Measurements from ENCODE around the gene DPEP1. TPM values are rescaled to one million over a fixed set of nuclear protein-coding genes. Genes with fewer than 3 reads are reported as not detected.
"Not testable (repeated sequence)": the region's sequence is repeated elsewhere in the genome, so short reads cannot be mapped to it uniquely, and the experiment has no call there.

Gene DPEP1
- total RNA-seq, 2 donors from 2014 or later = not detected

DNA sequence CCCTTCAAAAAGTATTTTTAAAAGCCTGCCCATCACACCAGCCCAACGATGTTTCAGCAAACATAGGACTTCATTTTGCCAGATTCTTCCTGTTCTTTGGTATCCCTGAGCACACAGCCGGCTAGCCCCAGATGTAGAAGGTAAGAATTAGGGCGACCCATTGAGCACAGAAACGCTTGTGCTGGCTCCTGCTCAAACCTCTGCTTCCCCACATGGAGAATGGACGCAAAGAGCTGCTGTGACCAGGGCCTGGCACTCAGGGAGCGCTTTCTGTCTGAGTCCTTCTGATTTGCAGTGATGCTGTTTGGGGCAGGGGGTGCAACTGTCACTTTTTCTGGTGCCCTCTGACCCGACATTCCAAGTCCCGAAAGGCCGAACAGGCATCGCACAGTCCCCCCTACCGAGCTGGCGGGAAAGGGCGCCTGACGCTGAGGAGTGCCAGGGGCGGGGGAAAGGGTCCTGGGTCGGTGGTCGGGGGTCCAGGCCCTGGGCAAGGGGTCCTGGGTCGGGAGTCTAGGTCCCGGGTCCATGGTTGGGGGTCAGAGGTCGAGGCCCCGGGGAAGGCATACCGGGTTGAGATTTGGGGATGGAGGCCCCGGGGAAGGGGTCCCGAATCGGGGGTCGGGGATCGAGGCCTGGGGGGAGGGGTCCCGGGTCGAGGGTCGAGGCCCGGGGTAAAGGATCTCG, 43.1 kb downstream of the DPEP1 start:
- DNase-seq (ENCODE audit: low spot score) (no peak), ATAC-seq (ENCODE audit: insufficient number of reproducible peaks, low FRiP score, low read depth) (no peak)
- Histone ChIP-seq H3K36me3 (peaks cover 7% of the 10 kb centered on the region), H3K4me3 (peak overlapping the region; percentile 100), H3K4me1 (ENCODE audit: control insufficient read depth in 1 of 2, low read depth in 2 of 2) (peaks cover 15 to 24% of the 10 kb centered on the region in 2 donors), H3K27me3 (replicated peaks; ENCODE audit: insufficient read depth) (no peaks in the 10 kb centered on the region), H3K27ac (peak overlapping the region; percentile 66 to 75), H3K9me3 (no peaks in the 10 kb centered on the region)
- TF ChIP-seq, protein P1, sequence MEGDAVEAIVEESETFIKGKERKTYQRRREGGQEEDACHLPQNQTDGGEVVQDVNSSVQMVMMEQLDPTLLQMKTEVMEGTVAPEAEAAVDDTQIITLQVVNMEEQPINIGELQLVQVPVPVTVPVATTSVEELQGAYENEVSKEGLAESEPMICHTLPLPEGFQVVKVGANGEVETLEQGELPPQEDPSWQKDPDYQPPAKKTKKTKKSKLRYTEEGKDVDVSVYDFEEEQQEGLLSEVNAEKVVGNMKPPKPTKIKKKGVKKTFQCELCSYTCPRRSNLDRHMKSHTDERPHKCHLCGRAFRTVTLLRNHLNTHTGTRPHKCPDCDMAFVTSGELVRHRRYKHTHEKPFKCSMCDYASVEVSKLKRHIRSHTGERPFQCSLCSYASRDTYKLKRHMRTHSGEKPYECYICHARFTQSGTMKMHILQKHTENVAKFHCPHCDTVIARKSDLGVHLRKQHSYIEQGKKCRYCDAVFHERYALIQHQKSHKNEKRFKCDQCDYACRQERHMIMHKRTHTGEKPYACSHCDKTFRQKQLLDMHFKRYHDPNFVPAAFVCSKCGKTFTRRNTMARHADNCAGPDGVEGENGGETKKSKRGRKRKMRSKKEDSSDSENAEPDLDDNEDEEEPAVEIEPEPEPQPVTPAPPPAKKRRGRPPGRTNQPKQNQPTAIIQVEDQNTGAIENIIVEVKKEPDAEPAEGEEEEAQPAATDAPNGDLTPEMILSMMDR (IDR thresholded peaks at IDR 0.05) = no peak

DNA sequence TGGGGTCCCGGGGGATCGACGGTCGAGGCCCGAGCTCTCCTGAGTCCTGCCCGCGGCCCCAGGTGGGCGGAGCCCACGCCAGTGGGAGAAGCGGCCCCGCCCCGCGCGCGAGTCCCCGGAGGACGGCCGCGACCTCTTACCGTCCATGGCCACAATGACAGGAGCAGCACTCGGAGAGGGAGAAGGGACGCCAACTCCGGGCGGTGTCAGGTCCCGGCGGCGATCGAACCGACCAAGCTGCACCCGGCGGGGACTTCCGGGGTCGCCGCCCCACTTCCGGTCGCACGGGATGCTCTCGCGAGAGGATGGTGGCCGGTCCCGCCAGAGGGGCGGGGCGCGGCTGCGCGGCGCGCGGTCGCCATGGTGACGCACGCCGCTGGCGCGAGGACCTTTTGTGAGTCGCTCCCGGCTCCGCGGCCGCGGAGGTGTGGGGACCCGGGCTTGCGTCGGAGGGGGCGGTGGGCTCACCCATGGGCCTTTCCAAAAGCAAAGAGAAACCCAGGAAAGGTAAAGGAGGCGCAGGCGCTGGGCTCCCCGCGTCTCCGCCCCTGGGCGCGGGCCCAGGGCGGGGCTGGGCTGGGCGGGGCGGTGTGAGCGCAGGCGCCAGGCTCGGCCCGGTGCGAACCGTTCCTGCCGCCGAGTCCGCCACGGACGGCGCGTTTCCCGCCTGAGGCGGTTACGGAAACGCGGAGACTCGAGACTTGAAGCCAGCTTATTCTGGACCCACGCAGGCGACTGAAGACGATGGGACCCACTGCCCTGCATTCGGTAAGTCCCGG, 44.2 kb downstream of the DPEP1 start, which contains the start of the genes CHMP1A and SPATA33:
CHMP1A (minus strand) TSS at position 267 of the 779 bp plus-strand sequence; CDS start at position 147, 120 bp downstream.
SPATA33 (plus strand) TSS at position 395 of the 779 bp plus-strand sequence; CDS start at position 471, 76 bp downstream.
- ATAC-seq (ENCODE audit: insufficient number of reproducible peaks, low FRiP score, low read depth) = peak; percentile 80
- peak within 1 kb of the TSS; percentile 66 to 75 for H3K27ac ChIP-seq
- TF ChIP-seq, protein P1 (IDR thresholded peaks at IDR 0.05) = no peak
- peaks cover 3% of the 10 kb centered on the region for H3K36me3 ChIP-seq
- peaks cover 15 to 24% of the 10 kb centered on the region in 2 donors for H3K4me1 ChIP-seq (ENCODE audit: control insufficient read depth in 1 of 2, low read depth in 2 of 2)
- H3K9me3 ChIP-seq = no peaks in the 10 kb centered on the region
- no peaks in the 10 kb centered on the region for H3K27me3 ChIP-seq (replicated peaks; ENCODE audit: insufficient read depth)
- DNase-seq (ENCODE audit: low spot score) = peak; percentile 52
- H3K4me3 ChIP-seq = peak within 1 kb of the TSS; percentile 100

DNA sequence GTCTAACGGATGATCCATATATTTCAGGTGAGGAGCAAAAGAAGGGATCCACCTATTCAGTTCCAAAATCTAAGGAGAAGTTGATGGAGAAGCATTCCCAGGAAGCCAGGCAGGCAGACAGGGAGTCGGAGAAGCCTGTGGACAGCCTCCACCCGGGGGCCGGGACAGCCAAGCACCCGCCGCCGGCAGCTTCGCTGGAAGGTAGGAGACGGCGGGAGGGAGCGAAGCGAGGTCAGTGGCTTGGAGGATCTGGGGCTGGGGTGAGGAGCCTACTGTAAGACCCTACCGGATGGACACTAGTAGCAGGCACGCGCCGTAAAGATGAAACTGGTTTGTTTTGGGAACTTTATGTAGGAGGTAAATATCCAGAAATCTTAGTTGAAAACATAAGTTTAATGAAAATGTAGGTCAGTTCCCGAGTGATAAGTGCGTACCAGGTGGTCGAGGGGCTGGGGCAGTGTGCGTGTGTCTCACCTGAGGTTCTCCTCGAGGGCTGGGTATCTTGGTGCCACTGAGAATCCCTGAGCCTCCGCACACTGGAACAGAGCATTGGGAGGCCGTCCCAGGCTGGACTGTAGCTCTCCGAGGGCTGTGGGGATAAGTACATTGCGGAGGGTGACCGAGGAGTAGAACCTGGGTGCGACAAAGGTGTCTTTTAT, 44.9 kb downstream of the DPEP1 start:
- Histone ChIP-seq H3K4me3 (peak overlapping the region; percentile 100), H3K27ac (peak overlapping the region; percentile 66 to 75), H3K36me3 (no peaks in the 10 kb centered on the region), H3K4me1 (ENCODE audit: control insufficient read depth in 1 of 2, low read depth in 2 of 2) (peaks cover 15 to 24% of the 10 kb centered on the region in 2 donors), H3K27me3 (replicated peaks; ENCODE audit: insufficient read depth) (no peaks in the 10 kb centered on the region), H3K9me3 (no peaks in the 10 kb centered on the region)
- TF ChIP-seq, protein P1 (IDR thresholded peaks at IDR 0.05) = no peak
- ATAC-seq (ENCODE audit: insufficient number of reproducible peaks, low FRiP score, low read depth) = no peak
- DNase-seq (ENCODE audit: low spot score) = no peak

DNA sequence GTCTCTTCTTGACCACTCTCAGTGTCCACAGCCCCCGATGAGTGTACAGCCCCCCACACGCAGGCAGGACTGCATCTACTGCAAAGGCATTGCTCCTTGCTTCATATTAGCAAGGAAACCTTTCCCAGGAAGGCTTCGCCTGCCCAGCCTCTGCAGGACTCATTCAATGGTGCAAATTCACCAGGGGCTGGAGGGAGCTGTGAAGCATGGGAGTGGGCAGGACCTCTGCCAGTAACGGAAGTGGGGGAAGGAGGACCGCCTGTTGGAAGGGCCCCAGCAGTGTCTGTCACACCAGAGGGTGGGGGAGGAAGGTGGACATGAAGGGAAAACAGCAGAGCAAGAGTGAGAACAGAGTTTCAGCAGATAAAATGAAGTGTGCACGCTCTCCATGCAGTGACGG, 46.7 kb downstream of the DPEP1 start:
- H3K4me3 ChIP-seq = no peak overlapping the region
- TF ChIP-seq, protein P1 (IDR thresholded peaks at IDR 0.05) = no peak
- no peaks in the 10 kb centered on the region for H3K27me3 ChIP-seq (replicated peaks; ENCODE audit: insufficient read depth)
- no peak overlapping the region for H3K27ac ChIP-seq
- H3K4me1 ChIP-seq (ENCODE audit: control insufficient read depth in 1 of 2, low read depth in 2 of 2) = peaks cover 15 to 24% of the 10 kb centered on the region in 2 donors
- no peaks in the 10 kb centered on the region for H3K9me3 ChIP-seq
- DNase-seq (ENCODE audit: low spot score) (no peak), ATAC-seq (ENCODE audit: insufficient number of reproducible peaks, low FRiP score, low read depth) (no peak)
- H3K36me3 ChIP-seq = no peaks in the 10 kb centered on the region

DNA sequence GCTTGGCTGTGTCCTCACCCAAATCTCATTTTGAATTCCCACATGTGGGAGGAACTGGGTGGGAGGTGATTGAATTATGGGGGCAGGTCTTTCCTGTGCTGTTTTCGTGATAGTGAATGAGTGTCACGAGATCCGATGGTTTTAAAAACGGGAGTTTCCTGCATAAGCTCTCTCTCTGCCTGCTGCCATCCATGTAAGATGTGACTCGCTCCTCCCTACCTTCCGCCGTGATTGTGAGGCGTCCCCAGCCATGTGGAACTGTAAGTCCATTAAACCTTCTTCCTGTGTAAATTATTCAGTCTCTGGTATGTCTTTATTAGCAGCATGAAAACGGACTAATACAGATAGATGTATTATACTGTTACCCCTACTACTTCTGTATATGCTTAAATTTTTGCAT, 47.8 kb downstream of the DPEP1 start:
- ATAC-seq (ENCODE audit: insufficient number of reproducible peaks, low FRiP score, low read depth) (no peak), DNase-seq (ENCODE audit: low spot score) (no peak)
- TF ChIP-seq, protein P1 (IDR thresholded peaks at IDR 0.05) = no peak
- Histone ChIP-seq H3K4me1 (ENCODE audit: control insufficient read depth in 1 of 2, low read depth in 2 of 2) (peaks cover 15 to 22% of the 10 kb centered on the region in 2 donors), H3K36me3 (no peaks in the 10 kb centered on the region), H3K9me3 (no peaks in the 10 kb centered on the region), H3K27ac (no peak overlapping the region), H3K27me3 (replicated peaks; ENCODE audit: insufficient read depth) (no peaks in the 10 kb centered on the region), H3K4me3 (no peak overlapping the region)

DNA sequence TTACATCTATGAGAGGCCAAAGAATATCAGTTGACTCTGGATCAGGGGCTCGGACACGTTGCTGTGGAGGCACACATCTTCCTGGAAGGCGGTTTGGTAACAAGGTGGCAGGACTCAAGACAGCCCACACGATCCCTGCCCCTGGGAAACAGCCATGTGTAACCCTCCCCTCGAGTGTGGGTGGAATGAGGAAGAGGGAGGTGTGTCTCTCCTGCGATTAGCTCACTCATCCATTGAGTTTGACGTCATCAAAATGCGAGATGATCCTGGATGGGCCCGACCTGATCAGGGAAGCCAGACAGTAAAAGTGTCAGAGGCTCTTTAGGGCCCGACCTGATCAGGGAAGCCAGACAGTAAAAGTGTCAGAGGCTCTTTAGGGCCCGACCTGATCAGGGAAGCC, 50.8 kb downstream of the DPEP1 start:
- H3K27ac ChIP-seq; H3K9me3 ChIP-seq; H3K4me1 ChIP-seq (ENCODE audit: control insufficient read depth in 1 of 2, low read depth in 2 of 2); ATAC-seq (ENCODE audit: insufficient number of reproducible peaks, low FRiP score, low read depth); H3K27me3 ChIP-seq (replicated peaks; ENCODE audit: insufficient read depth); H3K4me3 ChIP-seq; H3K36me3 ChIP-seq; DNase-seq (ENCODE audit: low spot score): not testable (repeated sequence)

DNA sequence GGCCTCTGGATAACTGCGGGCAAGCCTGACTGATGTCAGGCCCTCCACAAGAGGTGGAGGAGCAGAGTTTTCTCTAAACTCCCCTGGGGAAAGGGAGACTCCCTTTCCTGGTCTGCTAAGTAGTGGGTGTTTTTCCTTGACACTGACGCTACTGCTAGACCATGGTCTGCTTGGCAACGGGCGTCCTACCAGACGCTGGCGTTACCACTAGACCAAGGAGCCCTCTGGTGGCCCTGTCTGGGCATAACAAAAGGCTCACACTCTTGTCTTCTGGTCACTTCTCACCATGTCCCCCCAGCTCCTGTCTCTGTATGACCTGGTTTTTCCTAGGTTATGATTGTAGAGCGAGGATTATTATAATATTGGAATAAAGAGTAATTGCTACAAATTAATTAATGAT, 53.6 kb downstream of the DPEP1 start:
- H3K9me3 ChIP-seq; ATAC-seq (ENCODE audit: insufficient number of reproducible peaks, low FRiP score, low read depth); DNase-seq (ENCODE audit: low spot score); H3K36me3 ChIP-seq; H3K27ac ChIP-seq; H3K4me1 ChIP-seq (ENCODE audit: control insufficient read depth in 1 of 2, low read depth in 2 of 2); H3K27me3 ChIP-seq (replicated peaks; ENCODE audit: insufficient read depth); H3K4me3 ChIP-seq: not testable (repeated sequence)

All from thoracic aorta (tissue), 2 donors.